Uterus (tissue), 4 donors: ENCODE measurements around the gene ABHD12B. TPM values are rescaled to one million over a fixed set of nuclear protein-coding genes. Genes with fewer than 3 reads are reported as not detected.

Source experiments
- small RNA-seq: library from RNA; depleted of rRNA; stranded (forward); fragments of <200 nt; gene quantifications from one replicate; pipeline ENCODE3, GENCODE V24; 2016
- total RNA-seq, 4 donors: library from RNA; depleted of rRNA in 3 of 4; stranded (reverse); fragments of >200 nt in 3 of 4; gene quantifications; one replicate each; pipeline versions ENCODE4 v1.1.0 to v1.2.4, GENCODE V29; 2014 to 2023
- donor health status: DM: yes; HTN: yes; CAD: no.

The ABHD12B gene
- total RNA-seq, 4 donors from 2014 or later: not detected

Small RNA genes within 50 kb of the gene (small RNA-seq; reads per million reads assigned to genes)
- gene RF00593: not detected

Other genes with a start within 250 kb of the ABHD12B start
- 10 to 100 TPM; 18.2 to 42.9 (median 35.8) TPM for gene SAV1, start 203.7 kb upstream of the ABHD12B start, total RNA-seq
- 10 to 100 TPM in 3 of 4 donors, 1 to 10 TPM in 1; 8.8 to 45.6 (median 34.2) TPM for gene NIN, start 40.9 kb upstream of the ABHD12B start, total RNA-seq
- gene PYGL, start 72.4 kb downstream of the ABHD12B start, total RNA-seq: 10 to 100 TPM; 15.4 to 62.4 (median 35.2) TPM
- 1 to 10 TPM; 2.4 to 7.6 (median 3.4) TPM for gene TRIM9, start 223.1 kb downstream of the ABHD12B start, total RNA-seq